HG02623 (cell line): Measurements from ENCODE around the gene XXYLT1.
"Not testable (repeated sequence)": the region's sequence is repeated elsewhere in the genome, so short reads cannot be mapped to it uniquely, and the experiment has no call there.

Experiments used
- ATAC-seq: cut with Tn5 transposase; IDR thresholded peaks from one replicate; pipeline ENCODE4 v1.9.1; 2021; ENCODE audit warnings: moderate library complexity; ENCODE audit not compliant: unreplicated experiment

Gene XXYLT1

DNA sequence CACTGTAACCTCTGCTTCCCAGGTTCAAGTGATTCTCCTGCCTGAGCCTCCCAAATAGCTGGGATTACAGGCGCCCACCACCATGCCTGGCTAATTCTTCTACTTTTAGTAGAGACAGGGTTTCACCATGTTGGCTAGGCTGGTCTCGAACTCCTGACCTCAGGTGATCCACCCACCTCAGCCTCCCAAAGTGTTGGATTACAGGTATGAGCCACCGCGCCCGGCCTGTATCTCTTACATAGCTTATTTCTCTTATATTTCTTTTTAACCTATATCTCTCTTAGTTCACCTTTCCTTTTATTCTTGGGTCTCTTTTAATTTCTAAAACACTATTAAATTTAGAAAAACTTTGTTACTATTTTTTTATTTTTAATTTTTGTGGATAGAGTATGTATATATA lies 42.1 kb downstream of the XXYLT1 start:
- ATAC-seq, result not testable (repeated sequence)

- ATAC-seq, result no peak
Observed at GRCh38 chr3:195227871-195228270, 43.1 kb downstream of the XXYLT1 start.

GRCh38 chr3:195226900-195227447 lies 44.0 kb downstream of the XXYLT1 start:
- no peak for ATAC-seq

- ATAC-seq, result no peak
Observed at GRCh38 chr3:195226445-195226844, 44.5 kb downstream of the XXYLT1 start.

- ATAC-seq, result no peak
Observed at GRCh38 chr3:195224980-195225580, 45.9 kb downstream of the XXYLT1 start.

DNA sequence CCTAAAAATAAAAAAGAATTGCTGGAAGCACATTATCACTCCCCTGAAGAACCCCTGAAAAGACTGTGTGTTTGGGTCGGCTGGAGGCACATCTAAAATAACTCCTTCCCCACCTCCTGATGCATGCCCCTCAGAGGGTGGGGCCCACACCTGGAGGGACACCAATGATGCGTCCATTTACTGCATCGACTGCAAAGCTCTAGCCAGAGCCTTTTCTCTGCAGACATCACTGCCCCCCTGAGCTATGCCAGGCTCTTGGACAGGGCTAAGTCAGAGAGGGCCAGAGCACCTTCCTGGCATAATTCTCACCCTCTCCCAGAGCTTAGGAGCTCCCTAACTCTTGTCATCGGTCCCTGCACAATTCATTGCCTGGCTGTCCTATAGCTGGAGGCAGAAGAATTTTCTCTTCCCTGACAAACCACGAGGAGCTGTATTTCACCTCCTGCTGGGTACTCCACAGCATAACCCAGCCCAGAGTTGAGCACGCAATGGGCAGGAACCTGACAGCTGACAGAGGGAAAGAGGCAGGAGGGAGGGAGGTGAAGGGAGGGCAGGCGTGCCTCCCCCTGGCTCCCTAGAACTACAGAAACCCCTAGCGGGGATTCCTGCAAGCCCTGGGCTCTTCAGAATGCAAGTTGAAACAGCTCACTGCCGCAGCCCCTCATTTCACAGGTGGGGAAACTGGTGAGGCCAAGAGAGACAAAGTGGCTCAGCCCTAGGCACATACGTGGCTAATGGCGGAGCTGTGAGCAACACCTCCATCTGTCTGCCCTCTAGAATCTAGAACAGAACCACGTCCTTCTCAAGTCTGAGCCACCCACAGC lies 46.6 kb downstream of the XXYLT1 start:
- ATAC-seq, result no peak

DNA sequence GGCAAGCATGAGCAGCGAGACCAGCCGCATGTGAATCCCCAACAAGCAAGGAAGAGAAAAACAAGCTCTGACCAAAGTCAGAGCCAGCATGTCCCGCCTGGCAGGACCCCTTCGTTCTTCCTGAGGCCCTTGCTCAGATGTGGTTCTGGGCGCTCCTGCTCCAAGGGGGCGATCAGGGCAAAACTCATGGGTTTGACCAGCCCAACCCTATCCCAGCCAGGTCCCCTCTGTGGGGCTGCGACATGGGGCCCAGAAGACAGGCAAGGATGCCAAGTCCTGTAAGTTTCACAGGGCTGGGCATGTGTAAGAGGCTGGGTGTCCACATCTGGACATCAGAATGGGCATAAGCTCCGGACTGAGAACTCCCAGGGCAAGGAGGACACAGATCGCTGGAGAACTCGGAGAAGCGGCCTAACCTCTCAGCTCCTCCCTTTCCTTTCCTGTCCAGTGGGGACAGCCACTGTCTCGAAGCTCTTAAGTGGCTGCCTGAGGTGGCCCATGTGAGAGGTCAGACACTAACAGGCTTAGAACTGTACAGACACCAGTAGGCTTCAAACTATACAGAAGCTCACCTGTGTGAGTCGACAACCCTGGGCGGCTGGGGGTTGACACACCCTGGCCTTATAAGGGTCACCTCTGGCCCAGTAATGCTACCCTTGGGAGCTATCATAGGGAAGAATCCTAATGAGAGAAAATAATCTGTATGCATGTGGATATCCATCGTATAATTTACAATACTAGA lies 48.9 kb downstream of the XXYLT1 start:
- ATAC-seq, result no peak

DNA sequence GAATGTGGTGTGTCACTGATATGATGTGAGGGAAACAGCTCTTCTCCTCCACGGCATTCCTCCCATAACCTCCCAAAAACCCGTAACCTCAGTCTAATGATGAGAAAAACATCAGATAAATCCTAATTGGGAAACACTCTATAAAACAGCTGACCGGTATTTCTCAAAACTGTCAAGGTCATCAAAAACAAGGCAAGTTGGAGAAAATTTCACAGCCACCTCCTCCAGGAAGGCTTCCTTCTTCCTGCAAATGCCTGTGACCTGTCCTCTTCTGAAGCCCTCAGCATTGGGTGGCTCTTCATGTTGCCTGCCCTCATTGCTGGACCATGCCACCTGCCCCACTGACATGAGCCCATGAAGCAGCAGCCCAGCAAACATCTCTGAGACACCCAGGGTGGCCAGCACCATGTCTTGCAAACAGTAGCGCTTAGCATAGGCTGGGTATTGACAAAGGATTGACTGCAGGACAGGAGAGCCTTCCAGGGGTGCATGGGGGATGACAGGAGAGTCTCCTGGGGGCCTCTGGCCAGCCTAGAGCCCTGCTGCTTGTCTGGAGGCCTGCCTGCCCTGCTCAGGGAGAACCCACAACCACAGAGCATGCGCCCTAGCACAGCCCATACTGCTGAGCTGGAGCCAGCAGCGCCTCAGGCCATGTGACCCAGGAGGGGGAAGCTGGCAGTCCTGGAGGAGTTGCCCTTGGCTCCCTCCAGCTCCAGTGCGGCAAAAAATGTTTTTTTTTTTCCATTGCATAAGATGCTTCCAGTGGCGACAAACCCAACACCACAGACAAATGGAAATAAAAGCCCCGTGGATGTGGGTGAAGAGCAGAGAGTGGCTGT lies 49.7 kb downstream of the XXYLT1 start:
- no peak for ATAC-seq

GRCh38 chr3:195219351-195220230 lies 51.4 kb downstream of the XXYLT1 start:
- no peak for ATAC-seq

DNA sequence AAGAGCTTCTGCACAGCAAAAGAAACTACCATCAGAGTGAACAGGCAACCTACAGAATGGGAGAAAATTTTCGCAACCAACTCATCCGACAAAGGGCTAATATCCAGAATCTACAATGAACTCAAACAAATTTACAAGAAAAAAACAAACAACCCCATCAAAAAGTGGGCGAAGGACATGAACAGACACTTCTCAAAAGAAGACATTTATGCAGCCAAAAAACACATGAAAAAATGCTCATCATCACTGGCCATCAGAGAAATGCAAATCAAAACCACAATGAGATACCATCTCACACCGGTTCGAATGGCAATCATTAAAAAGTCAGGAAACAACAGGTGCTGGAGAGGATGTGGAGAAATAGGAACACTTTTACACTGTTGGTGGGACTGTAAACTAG lies 52.6 kb downstream of the XXYLT1 start:
- ATAC-seq, result not testable (repeated sequence)

GRCh38 chr3:195215576-195215975 lies 55.4 kb downstream of the XXYLT1 start:
- not testable (repeated sequence) for ATAC-seq

- ATAC-seq, result no peak
Observed at GRCh38 chr3:195214381-195214780, 56.6 kb downstream of the XXYLT1 start.

GRCh38 chr3:195213639-195214315 lies 57.2 kb downstream of the XXYLT1 start:
- ATAC-seq, result no peak

DNA sequence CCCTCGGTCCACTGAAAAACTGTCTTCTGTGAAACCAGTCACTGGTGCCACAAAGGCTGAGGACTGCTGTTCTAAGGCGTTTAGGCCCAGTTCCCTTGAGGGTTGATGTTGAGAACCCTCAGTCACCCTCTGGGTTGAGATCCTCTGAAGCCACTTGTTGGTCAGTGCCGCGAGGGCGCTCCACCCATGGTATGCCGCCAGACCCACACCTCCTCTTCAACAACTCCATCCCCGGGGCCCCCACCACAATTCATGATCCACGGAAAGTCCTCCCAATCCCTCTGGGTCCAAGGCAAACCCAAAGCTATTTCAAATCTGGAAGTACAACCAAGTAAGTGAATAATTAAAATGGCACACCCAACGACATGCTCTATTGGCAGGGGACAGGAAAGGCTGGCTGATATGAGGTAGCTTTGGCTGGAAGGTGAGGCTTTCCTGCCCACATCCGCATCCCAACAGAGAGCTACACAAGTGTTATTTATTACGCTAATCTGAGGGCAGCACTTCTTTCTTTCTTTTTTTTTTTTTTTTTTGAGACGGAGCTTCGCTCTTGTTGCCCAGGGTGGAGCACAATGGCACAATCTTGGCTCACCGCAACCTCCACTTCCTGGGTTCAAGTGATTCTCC lies 58.1 kb downstream of the XXYLT1 start:
- ATAC-seq, result no peak

- no peak for ATAC-seq
Observed at GRCh38 chr3:195212033-195212748, 58.8 kb downstream of the XXYLT1 start.

GRCh38 chr3:195210266-195210973 lies 60.5 kb downstream of the XXYLT1 start:
- no peak for ATAC-seq

- ATAC-seq, result no peak
Observed at GRCh38 chr3:195209847-195210265, 61.1 kb downstream of the XXYLT1 start.
